HG03045 (cell line): ENCODE data around the gene DUSP28.
"Not testable (repeated sequence)": the region's sequence is repeated elsewhere in the genome, so short reads cannot be mapped to it uniquely, and the experiment has no call there.

ENCODE experiments used
- ATAC-seq: cut with Tn5 transposase; IDR thresholded peaks from one replicate; pipeline ENCODE4 v1.9.1; 2021; ENCODE audit warnings: mild to moderate bottlenecking, moderate library complexity; ENCODE audit not compliant: unreplicated experiment

The DUSP28 gene, protein sequence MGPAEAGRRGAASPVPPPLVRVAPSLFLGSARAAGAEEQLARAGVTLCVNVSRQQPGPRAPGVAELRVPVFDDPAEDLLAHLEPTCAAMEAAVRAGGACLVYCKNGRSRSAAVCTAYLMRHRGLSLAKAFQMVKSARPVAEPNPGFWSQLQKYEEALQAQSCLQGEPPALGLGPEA

DNA sequence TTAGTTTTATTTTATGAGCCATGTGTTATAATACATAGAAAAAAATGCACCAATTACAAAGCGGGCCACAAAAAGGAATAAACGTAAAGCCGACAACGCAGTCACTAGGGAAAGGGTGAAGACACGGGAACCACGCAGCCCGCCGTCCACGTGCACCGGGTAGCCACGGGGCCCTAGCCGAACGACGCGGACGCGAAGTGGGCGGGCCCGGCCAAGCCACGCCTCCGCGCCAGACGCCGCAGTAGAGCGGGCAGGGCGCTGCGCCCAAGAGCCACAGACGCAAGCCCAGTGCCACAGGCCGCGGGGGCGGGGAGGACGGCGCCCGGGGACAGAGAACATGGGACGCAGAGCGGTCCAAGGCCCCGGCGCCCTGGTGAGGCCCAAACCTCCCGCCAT lies at the start of gene DUSP28:
DUSP28 (plus strand) TSS at position 274 of the 396 bp plus-strand sequence. CDS start 328 bp downstream, outside the sequence.
- ATAC-seq = peak; percentile 54

DNA sequence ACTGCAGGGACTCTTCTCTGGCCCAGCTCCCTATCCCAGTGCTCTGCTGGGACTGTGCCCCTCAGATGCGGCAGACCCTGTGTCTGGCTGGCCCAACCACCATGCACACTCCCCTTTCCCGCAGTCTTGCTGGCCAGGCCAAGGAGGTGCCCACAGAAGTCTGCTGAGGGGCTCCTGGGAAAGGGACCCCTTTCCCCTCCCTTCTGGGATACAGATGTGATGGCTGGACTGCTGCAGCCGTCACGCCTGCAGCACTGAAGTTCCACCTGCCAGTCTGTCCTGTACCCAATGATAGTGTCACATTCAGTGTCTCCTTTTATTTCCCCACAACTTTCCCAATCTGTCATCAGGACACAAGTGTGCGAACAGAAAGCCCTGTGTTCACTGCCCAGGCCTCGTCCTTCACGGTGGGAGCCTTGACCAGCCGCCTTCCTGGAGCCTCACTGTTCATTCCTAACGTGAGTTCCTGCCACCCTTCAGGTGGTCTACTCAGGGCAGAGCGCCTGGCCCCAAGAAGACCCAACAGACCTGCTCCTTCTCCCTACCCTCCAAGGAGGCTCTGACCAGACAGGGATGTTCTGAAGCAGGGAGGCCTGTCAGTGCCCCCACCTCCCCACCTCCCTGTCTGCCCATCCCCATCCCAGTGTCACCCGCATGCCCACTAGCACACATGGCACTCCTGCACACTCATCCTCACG lies 49.5 kb upstream of the DUSP28 start:
- ATAC-seq = no peak

DNA sequence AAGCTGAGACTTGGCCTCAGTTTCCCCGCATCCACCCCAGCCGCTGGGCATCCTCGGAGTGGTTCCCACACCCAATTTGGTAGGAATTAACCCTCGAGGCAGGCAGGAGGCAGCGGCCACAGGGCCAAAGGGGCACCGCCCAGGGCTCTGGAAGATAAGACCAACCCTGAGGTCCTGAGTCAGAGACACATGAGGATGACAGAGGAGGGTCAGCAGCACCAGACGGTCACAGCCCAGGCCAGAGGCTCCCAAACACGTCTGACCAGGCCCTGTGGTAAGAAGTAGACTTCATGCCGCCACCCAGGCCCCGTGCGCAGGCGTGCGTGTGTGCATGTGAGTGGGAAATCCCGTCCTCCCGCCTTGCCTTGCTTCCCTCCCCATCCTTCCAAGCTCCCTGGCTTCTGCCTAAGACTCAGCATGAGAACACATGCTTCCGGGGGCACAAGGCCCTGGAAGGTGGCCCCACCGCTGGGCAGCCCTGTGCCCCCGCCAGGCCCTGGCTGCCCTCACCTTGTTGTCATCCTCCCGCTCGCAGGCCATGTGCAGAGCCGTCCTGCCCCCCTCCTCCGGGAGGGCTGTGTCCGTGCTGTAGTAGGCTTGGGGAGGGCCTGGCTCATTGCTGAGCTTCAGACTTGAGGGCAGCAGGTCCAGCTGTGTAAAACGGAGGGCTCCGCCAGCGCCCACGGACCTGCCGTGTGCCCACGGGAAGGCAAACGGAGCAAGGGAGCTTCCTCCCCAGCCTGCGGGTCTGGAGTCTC lies 48.6 kb upstream of the DUSP28 start:
- ATAC-seq = no peak

DNA sequence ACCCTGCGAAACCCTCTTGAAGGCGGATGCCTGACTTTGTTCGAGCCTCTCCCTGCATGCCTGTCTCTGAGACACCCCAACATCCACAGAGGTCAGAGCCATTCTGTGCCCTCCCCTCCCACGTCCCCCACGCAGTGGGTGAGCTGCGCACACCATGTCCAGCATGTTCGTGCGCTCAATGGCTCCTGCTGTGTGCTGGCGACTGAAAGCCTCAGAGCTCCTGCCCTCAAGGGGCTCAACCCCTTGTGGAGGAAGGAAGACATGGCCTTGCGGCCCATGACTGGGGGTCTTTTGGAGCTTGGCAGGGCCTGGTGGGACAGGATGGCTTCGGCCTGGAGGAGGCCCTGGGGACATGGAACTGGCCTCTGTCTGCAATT lies 48.1 kb upstream of the DUSP28 start:
- no peak for ATAC-seq

DNA sequence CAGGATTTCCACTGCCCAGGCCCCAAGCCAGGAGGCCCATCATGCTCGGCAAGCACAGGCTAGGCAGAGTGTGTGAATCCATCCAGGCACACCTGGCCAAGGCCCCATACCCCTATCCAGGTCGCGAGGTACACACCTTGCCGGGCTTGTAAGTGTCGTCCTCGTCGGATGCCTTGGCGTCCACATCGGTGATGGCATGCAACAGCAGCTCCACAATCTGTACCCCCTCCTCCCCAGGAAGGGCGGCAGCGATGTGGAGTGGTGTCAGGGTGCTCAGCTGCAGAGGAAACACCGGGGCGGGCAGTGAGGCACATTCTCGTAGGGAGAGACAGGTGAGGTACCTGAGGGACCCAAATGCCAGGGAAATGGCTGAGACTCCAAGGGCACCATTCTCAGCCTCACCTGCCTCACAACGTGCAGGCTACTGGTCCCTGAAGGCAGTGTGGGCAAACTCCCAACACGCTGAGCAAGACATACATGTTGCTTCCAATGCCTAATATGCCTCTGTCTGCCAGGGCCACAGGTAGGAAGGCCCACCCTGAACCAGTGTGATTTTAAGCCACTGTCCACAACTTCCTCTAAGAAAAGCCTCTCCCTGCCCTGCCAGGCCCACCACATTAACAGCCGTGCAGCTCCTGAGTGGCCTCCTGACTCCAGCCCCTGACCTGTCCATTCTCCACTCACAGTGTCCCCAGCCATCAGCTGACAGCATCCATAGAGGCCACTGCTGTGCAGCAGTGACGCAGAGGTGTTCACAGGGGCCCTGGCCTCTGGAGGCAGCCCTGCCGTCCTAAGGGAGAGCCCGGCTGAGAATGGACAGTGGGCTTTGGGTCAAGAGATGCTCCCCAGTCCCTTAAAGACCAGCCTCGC lies 47.3 kb upstream of the DUSP28 start:
- no peak for ATAC-seq

DNA sequence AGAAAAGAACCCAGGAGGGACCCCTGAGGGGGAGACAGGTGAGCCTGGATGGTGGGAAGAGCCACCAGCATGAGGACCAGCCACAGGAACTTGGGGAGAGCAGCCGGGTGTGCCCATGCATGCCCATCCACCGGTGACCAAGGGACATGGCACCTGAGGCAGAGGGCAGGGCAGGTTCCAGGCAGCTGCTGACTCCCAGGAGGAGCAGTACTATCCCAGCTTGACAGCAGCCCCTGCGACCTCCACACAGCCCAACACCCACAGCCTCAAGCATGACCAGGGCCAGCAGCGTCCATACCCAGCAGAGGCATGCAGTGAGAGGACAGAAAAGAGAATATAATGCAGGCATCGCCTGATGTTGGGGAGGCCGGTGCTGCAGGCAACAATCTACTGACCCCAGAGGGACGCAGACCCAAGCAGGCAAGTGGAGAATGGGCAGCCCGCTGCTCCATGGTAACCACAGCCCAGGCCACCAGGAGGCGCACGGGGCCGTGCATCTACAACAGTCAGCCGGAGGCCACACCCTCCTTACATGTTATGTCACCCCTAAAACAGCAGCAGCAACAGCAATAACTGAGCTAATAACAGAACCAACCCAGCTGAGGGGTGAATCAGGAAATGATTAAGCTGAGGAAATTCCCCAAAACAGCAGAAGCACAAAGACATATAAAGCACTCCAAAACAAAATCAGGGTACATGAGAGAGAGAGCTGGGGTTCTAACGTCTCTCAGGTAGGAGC lies 46.4 kb upstream of the DUSP28 start:
- ATAC-seq = peak; percentile 86

DNA sequence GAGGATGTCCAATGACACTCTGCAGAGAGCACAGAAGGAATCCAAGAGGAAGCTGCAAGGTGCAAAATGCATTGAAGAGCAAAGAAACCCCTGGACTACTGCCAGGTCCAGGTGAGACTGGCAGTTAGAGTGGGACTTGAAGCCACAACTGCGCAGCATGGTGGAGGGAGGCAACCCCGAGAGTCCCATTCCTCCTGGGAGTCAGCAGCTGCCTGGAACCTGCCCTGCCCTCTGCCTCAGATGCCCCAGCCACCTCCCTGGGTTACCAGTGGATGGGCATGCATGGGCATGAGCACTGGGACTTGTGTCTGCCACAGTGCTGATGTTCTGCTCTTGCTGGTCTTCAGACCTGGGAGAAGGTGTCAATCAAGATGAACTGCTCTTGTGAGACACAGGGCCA lies 45.5 kb upstream of the DUSP28 start:
- ATAC-seq = no peak

DNA sequence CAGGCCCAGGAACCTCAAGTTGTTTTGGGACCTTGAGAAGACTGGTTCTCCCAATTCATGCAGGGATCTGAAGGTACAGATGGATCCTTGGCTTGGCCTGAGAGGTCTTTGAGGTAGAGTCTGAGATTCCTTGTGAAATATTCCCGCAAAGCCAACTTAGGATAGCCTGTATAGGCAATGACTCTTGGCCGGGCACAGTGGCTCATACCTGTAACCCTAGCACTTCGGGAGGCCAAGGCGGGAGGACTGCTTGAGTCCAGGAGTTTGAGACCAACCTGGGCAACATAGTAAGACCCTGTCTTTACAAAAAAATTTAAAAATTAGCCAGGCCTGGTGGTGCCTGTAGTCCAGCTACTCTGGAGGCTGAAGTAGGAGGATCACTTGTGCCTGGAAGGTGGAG lies 42.8 kb upstream of the DUSP28 start:
- ATAC-seq = no peak

DNA sequence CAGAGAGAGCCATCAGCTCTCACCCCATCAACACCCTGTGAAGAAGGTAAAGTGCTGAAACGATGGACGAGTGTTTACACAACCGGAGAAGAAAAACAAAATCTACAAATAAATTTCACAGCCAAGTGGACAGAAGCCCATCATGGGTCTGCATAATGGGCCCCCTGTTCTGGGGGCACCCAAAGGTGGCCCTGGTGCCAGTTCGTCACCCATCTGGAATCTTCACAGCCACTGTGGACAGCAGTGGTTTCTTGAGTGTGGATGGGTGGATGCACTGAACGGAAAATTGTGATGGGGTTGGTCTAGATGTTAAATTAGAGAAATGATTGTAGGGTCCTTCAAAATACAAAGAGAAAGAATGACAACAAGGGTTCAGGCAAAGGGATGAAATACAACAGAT lies 41.2 kb upstream of the DUSP28 start:
- no peak for ATAC-seq

DNA sequence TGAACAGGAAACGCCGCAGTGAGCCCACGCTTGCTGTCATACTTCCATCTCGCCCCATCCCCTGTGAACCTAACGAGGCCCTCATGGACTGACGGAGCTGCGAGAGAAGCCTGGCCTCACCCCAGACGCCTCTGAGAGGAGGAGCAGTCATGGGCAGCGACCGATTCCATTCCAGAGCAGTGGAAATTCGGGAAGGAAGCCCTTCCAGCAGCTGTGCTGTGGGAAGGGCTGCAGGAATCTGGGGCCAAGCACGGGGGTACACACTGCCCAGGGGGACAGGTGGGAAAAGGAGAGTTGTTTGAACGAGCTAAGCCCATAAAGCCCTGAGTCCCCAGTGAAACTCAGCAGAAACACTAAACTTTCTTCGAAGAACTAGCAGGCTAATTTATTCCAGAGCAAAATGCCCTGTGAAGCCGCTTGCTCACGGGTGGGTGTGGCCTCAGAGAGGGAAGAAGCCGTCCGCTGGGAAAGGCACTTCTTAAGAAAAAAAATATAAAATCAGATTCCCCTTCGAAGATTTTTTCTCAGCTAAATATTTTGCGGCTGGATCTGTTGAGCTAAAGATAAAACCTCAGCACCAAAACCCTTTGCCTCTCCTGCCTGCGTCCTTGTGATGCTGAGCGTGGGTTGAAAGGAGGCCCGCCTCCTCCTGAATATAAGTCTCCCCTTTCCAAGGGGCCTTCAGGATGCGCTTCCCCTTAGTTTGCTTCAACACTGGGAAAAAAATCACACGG lies 40.6 kb upstream of the DUSP28 start:
- no peak for ATAC-seq

DNA sequence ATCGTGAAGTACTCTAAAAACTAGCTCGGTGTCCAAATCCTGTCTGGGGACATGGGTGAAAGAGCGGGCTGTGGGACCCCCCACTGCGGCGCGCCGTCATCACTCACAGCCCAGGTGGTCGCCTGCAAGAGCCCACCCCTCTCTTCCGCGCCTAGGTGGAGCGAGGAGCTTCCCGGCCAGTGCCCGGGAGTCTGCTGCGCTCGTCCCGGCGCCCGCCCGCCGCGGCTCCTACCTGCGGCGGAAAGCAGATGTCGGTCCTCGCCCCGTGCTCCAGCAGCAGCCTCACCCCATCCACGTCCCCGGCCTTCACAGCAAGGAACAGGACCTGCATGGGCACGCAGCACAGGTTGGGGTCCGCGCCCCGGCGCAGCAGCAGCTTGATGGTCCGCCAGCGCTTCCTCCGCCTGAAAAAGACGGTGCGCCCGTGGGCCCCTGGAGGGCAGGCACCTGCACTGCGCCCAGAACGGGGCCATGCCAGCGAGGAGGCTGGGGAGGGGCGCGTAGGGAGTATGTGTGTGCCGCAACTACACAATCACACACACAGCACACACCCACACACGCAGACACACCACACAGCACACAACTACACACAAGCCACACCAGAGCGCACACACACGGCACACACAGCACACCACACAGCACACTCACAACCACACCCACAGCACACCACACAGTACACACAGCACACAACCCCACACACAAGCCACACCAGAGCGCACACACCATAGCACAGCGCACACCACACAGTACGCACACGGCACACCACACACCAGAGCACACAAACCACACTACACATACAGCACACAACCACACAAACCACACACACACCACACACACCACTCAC lies 39.8 kb upstream of the DUSP28 start:
- ATAC-seq = no peak

DNA sequence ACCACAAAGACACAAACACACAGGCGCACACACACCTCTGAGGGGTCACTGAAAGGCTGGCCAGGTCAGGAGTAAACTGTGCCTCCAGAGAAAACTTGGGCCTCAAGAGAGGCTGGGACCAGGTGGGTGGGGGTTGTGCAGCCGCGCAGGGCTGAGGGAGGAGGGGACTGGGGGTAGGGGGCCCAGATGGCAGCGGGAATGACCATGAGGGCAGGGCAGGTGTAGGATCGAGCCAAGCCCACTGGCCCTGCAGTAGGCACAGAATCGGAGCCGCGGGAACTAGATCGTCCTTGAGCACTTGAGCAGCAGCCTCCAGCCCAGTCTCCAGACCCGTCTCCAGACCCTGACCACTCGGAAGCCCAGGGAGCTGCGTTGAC lies 39.2 kb upstream of the DUSP28 start:
- no peak for ATAC-seq

DNA sequence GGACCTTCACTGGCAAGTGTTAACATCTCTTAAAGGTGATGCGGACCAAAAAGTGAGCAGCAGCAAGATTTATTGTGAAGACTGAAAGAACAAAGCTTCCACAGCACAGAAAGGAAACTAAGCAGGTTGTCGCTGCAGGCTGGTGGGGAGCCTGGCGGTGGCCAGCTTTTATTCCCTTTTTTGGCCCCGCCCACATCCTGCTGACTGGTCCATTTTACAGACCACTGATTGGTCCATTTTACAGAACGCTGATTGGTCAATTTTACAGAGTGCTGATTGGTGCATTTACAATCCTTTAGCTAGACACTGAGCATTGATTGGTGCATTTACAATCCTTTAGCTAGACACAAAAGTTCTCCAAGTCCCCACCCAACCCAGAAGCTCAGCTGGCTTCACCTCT lies 38.3 kb upstream of the DUSP28 start:
- ATAC-seq = not testable (repeated sequence)

DNA sequence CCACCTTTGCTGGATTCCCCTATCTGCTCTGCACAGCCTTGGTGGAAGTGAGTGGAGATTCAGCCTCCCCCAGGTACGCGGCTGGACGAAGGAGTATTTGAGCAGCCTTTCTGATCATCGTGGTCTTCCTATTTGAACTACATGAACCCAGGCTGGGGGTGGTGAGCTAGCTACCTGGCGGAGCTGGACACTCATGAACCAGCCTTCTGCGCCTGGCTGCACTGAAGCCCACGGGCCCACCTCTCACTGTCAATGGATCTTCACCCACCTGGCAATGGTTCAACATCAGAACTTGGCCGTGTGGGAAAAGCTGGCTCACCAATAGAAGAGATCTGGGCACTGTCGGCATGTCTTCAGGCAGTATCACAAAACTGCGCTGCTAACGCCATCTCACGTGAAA lies 37.8 kb upstream of the DUSP28 start:
- no peak for ATAC-seq

DNA sequence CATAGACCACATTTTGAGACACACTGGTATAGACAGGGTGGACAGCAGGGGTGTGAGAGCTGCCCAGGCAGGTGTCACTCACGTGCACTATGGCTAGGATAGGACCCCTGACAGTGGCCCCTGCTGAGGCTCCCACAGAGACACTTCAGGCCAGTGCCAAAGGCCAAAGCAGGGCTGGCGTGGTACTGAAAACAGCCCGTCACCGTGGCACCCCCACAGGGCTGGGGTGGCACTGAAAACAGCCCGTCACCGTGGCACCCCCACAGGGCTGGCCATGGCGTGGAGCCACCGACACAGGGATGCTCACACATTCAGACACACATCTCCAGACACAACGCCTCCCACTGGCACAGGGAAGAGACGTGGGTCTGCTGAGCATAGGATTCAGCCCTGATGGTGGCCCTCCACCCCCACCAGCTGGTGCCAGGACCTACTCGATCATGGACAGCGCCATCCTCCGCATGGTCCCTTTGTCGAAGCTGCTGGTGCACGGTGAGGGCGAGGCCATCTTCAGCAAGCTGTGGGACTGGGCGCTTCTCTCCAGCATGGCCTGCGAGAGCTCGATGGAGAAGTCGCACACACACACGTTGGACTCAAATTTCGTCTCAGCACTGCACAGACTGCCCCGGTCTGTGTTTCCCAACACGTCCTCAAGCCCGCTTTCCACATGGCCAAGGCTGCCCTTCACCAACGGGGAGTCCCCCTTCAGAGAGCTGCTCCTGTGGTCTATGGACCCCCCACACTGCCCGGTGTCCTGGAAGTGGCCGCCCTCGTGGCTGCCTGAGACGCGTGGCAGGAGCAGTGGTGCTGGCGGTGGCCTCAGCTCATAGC lies 36.5 kb upstream of the DUSP28 start:
- no peak for ATAC-seq

DNA sequence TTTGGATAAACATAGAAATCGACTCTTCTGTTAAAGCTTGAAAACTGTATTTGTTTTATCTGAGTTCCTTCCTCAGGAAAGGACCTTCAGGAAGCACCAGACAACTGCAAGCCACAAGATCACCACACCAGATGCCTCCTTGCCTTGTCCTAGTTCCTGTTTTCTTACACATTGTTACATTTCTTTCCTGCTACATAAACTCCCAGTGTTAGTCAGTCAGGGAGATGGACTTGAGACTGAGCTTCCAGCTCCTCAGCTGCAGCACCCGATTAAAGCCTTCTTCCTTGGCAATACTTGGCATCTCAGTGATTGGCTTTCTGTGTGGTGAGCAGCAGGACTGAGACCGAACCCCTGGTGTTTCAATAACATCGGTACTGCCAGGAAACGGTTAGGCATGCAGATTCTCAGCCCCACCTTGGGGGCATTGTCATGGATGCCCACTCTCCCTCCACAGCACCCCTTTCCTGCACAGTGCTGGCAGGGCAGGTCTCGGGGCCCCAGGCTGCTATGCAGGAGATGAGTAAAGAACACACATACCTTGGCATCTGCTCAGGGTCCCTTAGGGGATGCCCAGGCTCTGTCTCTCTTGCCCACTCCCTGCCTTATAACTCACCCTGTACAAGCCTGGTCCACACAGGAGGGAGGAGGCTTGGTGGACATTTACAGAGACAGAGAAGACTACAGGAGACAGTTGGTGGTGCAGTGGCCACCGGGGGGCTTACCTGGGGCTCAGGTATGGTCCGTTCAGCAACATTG lies 35.0 kb upstream of the DUSP28 start:
- ATAC-seq = no peak

DNA sequence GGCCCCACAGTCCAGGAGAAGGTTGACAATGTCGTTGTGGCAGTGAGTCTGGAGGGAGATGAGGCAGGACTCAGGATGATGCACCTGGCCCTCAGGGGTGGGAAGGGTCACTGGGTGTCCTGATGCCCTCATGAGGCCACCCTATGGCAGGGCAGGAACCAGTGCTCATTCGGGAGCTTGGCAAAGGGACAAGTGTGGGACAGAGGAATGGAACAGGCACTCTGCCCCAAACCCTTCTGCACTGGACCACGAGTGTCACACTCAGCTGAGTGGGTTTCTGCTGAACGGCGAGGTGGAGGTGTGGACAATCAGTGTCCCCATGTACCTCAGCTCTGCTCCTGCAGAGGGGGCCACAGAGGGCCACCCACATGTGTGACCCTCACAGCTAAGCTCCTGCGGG lies 34.4 kb upstream of the DUSP28 start:
- ATAC-seq = no peak
